AG10803 (cell line): ENCODE measurements around the gene C5.

Source experiments
- DNase-seq: peaks from one replicate; pipeline ENCODE4 v3.0.0; 2010; ENCODE audit warnings: low read depth
- H3K4me3 ChIP-seq: 2 replicates; pipeline ENCODE4 v1.5.1; 2011; ENCODE audit warnings: mild to moderate bottlenecking, low read length, control low read depth
- CTCF ChIP-seq: conservative IDR thresholded peaks from 2 replicates; pipeline ENCODE4 v1.5.1; 2011; ENCODE audit warnings: mild to moderate bottlenecking, low read length, control low read depth, inconsistent platforms

C5 gene

DNA sequence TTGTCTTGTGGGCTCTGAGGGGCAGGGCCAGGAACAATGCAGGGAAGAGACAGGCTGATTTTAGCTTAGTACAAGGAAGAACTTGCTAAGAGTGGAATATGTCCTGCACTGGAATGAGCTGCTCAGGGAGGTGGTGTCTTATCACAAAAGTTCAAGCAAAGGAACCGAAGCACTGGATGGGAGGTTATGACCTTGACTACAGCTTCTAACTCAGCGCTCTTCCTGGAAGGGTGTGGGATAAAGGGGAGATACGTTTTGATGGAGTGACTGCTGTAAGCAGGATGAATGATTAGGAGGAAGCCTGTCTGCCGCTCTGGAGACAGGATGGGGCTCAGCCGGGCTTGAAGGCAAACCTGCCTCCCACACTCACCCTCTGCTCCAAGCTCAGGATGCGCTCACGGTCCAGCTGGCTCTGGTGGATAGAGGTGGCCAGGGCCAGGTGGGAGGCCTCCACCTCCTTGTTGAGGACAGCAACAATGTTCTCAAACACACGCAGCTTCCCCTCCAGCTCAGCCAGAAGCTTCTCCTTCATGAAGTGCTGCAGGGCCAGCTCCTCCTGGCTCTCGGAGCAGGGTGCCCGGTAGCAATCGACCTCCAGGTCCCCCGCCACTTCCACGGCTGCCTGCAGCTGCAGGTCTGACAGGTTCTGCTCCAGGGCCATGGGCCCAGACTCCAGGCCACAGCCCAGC, 137.0 kb downstream of the C5 start:
- no peak overlapping the region for H3K4me3 ChIP-seq
- DNase-seq: no peak
- TF ChIP-seq CTCF: no peak

- no peak for DNase-seq
- no peak overlapping the region for H3K4me3 ChIP-seq
- TF ChIP-seq CTCF: no peak
Measured at GRCh38 chr9:120911295-120911837, 138.7 kb downstream of the C5 start.

DNA sequence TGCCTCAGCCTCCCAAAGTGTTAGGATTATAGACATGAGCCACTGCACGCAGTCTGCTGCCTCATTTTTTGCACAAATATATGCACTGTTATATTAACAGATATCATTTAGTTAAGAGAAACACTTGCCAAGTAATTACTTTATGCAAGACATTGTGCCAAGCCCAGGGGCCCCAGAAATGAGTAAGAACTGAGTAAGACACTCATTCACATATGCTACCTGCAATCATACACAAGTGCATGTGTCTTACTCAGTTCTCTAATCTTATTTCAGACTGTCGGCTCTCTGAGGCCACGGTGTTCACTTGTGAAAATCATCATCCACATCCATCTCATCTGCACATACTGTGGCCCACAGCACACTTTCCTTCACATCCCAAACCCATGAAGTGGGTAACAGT, 139.4 kb downstream of the C5 start:
- TF ChIP-seq CTCF: no peak
- DNase-seq: no peak

GRCh38 chr9:120909904-120910303, 140.2 kb downstream of the C5 start:
- no peak for DNase-seq
- TF ChIP-seq CTCF: no peak
- H3K4me3 ChIP-seq: no peak overlapping the region

More for the DNA sequence above, 139.4 kb downstream of the C5 start:
- H3K4me3 ChIP-seq: no peak overlapping the region

- no peak overlapping the region for H3K4me3 ChIP-seq
- TF ChIP-seq CTCF: no peak
- DNase-seq: no peak
Measured at GRCh38 chr9:120905315-120906164, 144.5 kb downstream of the C5 start.

GRCh38 chr9:120904978-120905301, 145.1 kb downstream of the C5 start:
- TF ChIP-seq CTCF: no peak
- no peak for DNase-seq
- no peak overlapping the region for H3K4me3 ChIP-seq
